Lower lobe of right lung (tissue), 2 donors: Measurements from ENCODE around the gene APBB2. TPM values are rescaled to one million over a fixed set of nuclear protein-coding genes. Genes with fewer than 3 reads are reported as not detected.

Experiments
- ATAC-seq, 2 donors: fragments of 200-7000 bp; cut with Tn5 transposase; one replicate each; pipeline ENCODE4 v1.9.1; 2020 to 2022; ENCODE audit warnings: mild to moderate bottlenecking in 2 of 2, moderate library complexity in 2 of 2
- DNase-seq: peaks from one replicate; pipeline ENCODE4 v3.0.0-alpha.2; 2020
- H3K27ac ChIP-seq: fragments of 200-600 bp; one replicate; pipeline ENCODE4 v1.8.0; 2022
- H3K27me3 ChIP-seq: fragments of 200-600 bp; one replicate; pipeline ENCODE4 v1.8.0; 2022; ENCODE audit warnings: low read depth
- H3K36me3 ChIP-seq: fragments of 200-600 bp; one replicate; pipeline ENCODE4 v1.8.0; 2022; ENCODE audit warnings: mild to moderate bottlenecking
- H3K4me1 ChIP-seq: fragments of 200-600 bp; one replicate; pipeline ENCODE4 v1.8.0; 2022
- H3K4me3 ChIP-seq: fragments of 200-600 bp; one replicate; pipeline ENCODE4 v1.8.0; 2022; ENCODE audit warnings: mild to moderate bottlenecking
- H3K9me3 ChIP-seq: fragments of 200-600 bp; one replicate; pipeline ENCODE4 v1.8.0; 2022
- CTCF ChIP-seq: fragments of 200-600 bp; IDR thresholded peaks from one replicate; pipeline ENCODE4 v1.8.0; 2022; ENCODE audit warnings: antibody characterized with exemption, mild to moderate bottlenecking
- intact Hi-C: fragments of 100-400 bp; cut with DNase I; formaldehyde crosslinking; loops from one replicate; pipeline ENCODE4 v1.11.0; 2022
- total RNA-seq: library from RNA; stranded (reverse); fragmentation: NEBNext Ultra II Directional; extraction: Animal tissue kit (Norgen Biotek cat#: 25700); gene quantifications from one replicate; pipeline ENCODE4 v1.2.1, GENCODE V29; 2021
- donor health status: DM: no; HTN: yes; CAD: no; lungs with severe emphysema.

The APBB2 gene
- total RNA-seq, 1 donor from 2014 or later, result 59.3 TPM

- no peak overlapping the region for H3K4me3 ChIP-seq
- no peaks in the 10 kb centered on the region for H3K9me3 ChIP-seq
- ATAC-seq (no peak), DNase-seq (no peak)
- no peaks in the 10 kb centered on the region for H3K36me3 ChIP-seq
- no peaks in the 10 kb centered on the region for H3K27me3 ChIP-seq
- H3K4me1 ChIP-seq, result no peaks in the 10 kb centered on the region
- no peak for TF ChIP-seq CTCF
- intact Hi-C loops, result no loop called here
- no peak overlapping the region for H3K27ac ChIP-seq
Measured at GRCh38 chr4:41221850-41222645, 7.7 kb upstream of the APBB2 start.

GRCh38 chr4:41219421-41219950 is 5.1 kb upstream of the APBB2 start:
- no peaks in the 10 kb centered on the region for H3K9me3 ChIP-seq
- H3K27me3 ChIP-seq, result no peaks in the 10 kb centered on the region
- ATAC-seq (no peak), DNase-seq (no peak)
- H3K4me3 ChIP-seq, result no peak overlapping the region
- H3K27ac ChIP-seq, result no peak overlapping the region
- peaks cover 15% of the 10 kb centered on the region for H3K4me1 ChIP-seq
- H3K36me3 ChIP-seq, result no peaks in the 10 kb centered on the region
- no peak for TF ChIP-seq CTCF
- intact Hi-C loops, result loop anchor here (5.0 to 10.0 kb wide), 2 partner anchors 237 to 295 kb away; no protein-coding TSS in a partner anchor

GRCh38 chr4:41218703-41219102 is 4.4 kb upstream of the APBB2 start:
- no peaks in the 10 kb centered on the region for H3K36me3 ChIP-seq
- ATAC-seq (no peak), DNase-seq (no peak)
- no peak overlapping the region for H3K4me3 ChIP-seq
- intact Hi-C loops, result loop anchor here (5.0 to 10.0 kb wide), 2 partner anchors 236 to 294 kb away; no protein-coding TSS in a partner anchor
- no peaks in the 10 kb centered on the region for H3K9me3 ChIP-seq
- peaks cover 15% of the 10 kb centered on the region for H3K4me1 ChIP-seq
- no peak for TF ChIP-seq CTCF
- no peaks in the 10 kb centered on the region for H3K27me3 ChIP-seq
- no peak overlapping the region for H3K27ac ChIP-seq

- no peak for TF ChIP-seq CTCF
- Histone ChIP-seq H3K27me3 (no peaks in the 10 kb centered on the region), H3K27ac (peak overlapping the region; percentile 86), H3K4me3 (no peak overlapping the region), H3K9me3 (no peaks in the 10 kb centered on the region), H3K36me3 (no peaks in the 10 kb centered on the region), H3K4me1 (peaks cover 25% of the 10 kb centered on the region)
- ATAC-seq, result no peak
- no peak for DNase-seq
- intact Hi-C loops, result loop anchor here (5.0 to 10.0 kb wide), 2 partner anchors 235 to 293 kb away; no protein-coding TSS in a partner anchor
Measured at GRCh38 chr4:41217374-41217773, 3.0 kb upstream of the APBB2 start.

- Histone ChIP-seq H3K27ac (peak overlapping the region; percentile 86), H3K36me3 (no peaks in the 10 kb centered on the region), H3K9me3 (no peaks in the 10 kb centered on the region), H3K4me3 (peak overlapping the region; percentile 59), H3K4me1 (peaks cover 29% of the 10 kb centered on the region), H3K27me3 (no peaks in the 10 kb centered on the region)
- TF ChIP-seq CTCF, result no peak
- DNase-seq (no peak), ATAC-seq (no peak)
- intact Hi-C loops, result loop anchor here (5.0 to 10.0 kb wide), 2 partner anchors 235 to 292 kb away; no protein-coding TSS in a partner anchor
Measured at GRCh38 chr4:41217020-41217333, 2.6 kb upstream of the APBB2 start.
